Osteocyte (in vitro differentiated cells): ENCODE results near the gene ASCC1. TPM values are rescaled to one million over a fixed set of nuclear protein-coding genes. Genes with fewer than 3 reads are reported as not detected.

Experiments used
- DNase-seq: peaks from one replicate; pipeline ENCODE4 v3.0.0; 2021; ENCODE audit warnings: mixed read lengths; ENCODE audit not compliant: unreplicated experiment; ENCODE audit errors: extremely low spot score
- H3K27ac Mint-ChIP-seq: one replicate; pipeline ENCODE4 v1.8.0; 2021; ENCODE audit warnings: mild to moderate bottlenecking, mixed read lengths; ENCODE audit not compliant: unreplicated experiment
- H3K27me3 Mint-ChIP-seq: one replicate; pipeline ENCODE4 v1.8.0; 2021; ENCODE audit warnings: mixed read lengths; ENCODE audit not compliant: unreplicated experiment
- H3K36me3 Mint-ChIP-seq: one replicate; pipeline ENCODE4 v1.8.0; 2021; ENCODE audit warnings: mixed read lengths; ENCODE audit not compliant: unreplicated experiment
- H3K4me1 Mint-ChIP-seq: one replicate; pipeline ENCODE4 v1.8.0; 2021; ENCODE audit warnings: mixed read lengths; ENCODE audit not compliant: unreplicated experiment
- H3K4me3 Mint-ChIP-seq: one replicate; pipeline ENCODE4 v1.8.0; 2021; ENCODE audit warnings: mild to moderate bottlenecking, moderate library complexity, mixed read lengths; ENCODE audit not compliant: unreplicated experiment
- H3K9me3 Mint-ChIP-seq: one replicate; pipeline ENCODE4 v1.8.0; 2021; ENCODE audit warnings: mixed read lengths; ENCODE audit not compliant: unreplicated experiment
- total RNA-seq: library from RNA; stranded (reverse); gene quantifications from 2 replicates; pipeline ENCODE4 v1.2.1, GENCODE V29; 2021
- TF ChIP-seq, protein P1 (sequence below): fragments of 200-600 bp; sonication (generic); IDR thresholded peaks from 2 replicates; pipeline ENCODE4 v1.5.0; 2021; ENCODE audit warnings: antibody characterized with exemption, mild to moderate bottlenecking, moderate library complexity

ASCC1 gene
- total RNA-seq, 1 donor from 2014 or later = 39.1 TPM

DNA sequence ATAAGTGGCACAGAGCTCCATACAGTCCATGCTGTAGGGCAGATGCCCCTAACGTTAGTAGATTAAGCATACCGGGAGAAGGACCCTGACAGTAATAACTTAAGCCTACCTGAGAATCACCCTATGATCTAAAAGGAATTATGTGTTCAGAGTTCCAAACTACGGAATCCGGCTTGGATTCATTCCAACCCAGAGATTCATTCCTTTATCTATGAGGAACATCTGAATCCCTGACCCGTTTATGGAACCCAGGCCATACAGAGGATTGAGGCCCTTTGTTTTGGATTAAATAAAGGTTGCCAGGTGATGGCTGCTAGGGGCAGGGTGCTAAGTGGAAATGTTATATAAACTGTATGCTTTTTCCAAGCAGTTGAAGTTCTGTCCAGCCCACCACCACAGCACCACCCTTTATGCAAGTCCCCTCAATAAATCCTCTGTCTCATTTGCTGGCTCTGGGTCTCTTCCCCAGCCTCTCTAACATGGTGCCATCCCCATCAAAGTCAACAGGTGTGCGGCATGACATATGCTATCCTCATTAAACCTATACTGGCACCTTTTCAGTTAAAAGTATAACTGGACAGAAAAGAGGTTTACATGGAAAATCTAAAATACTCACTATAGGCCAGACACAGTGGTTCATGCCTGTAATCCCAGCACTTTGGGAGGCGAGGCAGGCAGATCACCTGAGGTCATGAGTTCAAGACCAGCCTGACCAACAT, 9.4 kb downstream of the ASCC1 start:
- H3K36me3 Mint-ChIP-seq = peaks cover 28% of the 10 kb centered on the region
- DNase-seq = no peak
- H3K27ac Mint-ChIP-seq = no peak overlapping the region
- TF ChIP-seq, protein P1, sequence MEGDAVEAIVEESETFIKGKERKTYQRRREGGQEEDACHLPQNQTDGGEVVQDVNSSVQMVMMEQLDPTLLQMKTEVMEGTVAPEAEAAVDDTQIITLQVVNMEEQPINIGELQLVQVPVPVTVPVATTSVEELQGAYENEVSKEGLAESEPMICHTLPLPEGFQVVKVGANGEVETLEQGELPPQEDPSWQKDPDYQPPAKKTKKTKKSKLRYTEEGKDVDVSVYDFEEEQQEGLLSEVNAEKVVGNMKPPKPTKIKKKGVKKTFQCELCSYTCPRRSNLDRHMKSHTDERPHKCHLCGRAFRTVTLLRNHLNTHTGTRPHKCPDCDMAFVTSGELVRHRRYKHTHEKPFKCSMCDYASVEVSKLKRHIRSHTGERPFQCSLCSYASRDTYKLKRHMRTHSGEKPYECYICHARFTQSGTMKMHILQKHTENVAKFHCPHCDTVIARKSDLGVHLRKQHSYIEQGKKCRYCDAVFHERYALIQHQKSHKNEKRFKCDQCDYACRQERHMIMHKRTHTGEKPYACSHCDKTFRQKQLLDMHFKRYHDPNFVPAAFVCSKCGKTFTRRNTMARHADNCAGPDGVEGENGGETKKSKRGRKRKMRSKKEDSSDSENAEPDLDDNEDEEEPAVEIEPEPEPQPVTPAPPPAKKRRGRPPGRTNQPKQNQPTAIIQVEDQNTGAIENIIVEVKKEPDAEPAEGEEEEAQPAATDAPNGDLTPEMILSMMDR = no peak
- H3K4me1 Mint-ChIP-seq = no peaks in the 10 kb centered on the region
- no peak overlapping the region for H3K4me3 Mint-ChIP-seq
- H3K27me3 Mint-ChIP-seq = no peaks in the 10 kb centered on the region
- H3K9me3 Mint-ChIP-seq = no peaks in the 10 kb centered on the region

DNA sequence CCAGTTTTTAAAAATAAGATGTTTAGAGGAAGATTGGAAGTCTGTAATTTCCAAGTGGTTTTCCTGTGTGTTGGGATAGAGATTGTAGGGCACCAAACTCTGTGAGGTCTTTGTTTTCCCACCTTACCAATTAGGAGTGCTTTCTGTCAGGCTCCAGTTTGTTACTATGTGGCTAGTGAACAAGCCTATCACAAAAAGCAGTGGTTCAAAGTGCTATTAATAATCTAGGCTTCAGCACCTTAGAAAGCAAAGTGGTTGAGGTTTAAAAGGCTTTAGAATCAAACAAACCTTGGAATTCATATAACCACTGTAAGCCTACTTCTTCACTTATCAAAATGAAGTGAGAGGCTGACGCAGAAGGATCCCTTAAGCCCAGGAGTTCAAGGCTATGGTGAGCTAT, 11.4 kb downstream of the ASCC1 start:
- no peaks in the 10 kb centered on the region for H3K27me3 Mint-ChIP-seq
- no peak overlapping the region for H3K4me3 Mint-ChIP-seq
- no peaks in the 10 kb centered on the region for H3K4me1 Mint-ChIP-seq
- H3K27ac Mint-ChIP-seq = no peak overlapping the region
- no peaks in the 10 kb centered on the region for H3K9me3 Mint-ChIP-seq
- H3K36me3 Mint-ChIP-seq = peaks cover 25% of the 10 kb centered on the region
- no peak for DNase-seq
- TF ChIP-seq, protein P1 = no peak

DNA sequence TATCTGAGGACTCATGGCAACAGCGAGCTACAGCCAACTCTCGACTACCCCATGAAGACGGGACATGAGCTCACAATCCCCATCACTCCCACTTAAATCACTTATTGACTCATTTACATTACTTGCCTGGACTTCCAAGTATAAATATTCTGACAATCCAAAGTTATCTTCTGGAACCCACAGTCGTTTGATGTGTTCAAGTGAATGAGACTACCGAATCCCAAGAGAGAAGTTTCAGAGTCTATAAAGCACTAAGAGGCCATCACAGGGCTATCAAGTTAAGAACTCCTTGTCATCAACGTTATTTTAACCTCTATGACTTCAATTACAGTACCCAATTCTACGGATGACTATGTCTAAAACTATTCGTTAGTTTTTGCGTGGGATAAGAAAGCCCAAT, 11.8 kb downstream of the ASCC1 start:
- H3K27ac Mint-ChIP-seq = no peak overlapping the region
- no peaks in the 10 kb centered on the region for H3K9me3 Mint-ChIP-seq
- no peak for DNase-seq
- TF ChIP-seq, protein P1 = no peak
- no peaks in the 10 kb centered on the region for H3K4me1 Mint-ChIP-seq
- no peak overlapping the region for H3K4me3 Mint-ChIP-seq
- no peaks in the 10 kb centered on the region for H3K27me3 Mint-ChIP-seq
- H3K36me3 Mint-ChIP-seq = peaks cover 27% of the 10 kb centered on the region

DNA sequence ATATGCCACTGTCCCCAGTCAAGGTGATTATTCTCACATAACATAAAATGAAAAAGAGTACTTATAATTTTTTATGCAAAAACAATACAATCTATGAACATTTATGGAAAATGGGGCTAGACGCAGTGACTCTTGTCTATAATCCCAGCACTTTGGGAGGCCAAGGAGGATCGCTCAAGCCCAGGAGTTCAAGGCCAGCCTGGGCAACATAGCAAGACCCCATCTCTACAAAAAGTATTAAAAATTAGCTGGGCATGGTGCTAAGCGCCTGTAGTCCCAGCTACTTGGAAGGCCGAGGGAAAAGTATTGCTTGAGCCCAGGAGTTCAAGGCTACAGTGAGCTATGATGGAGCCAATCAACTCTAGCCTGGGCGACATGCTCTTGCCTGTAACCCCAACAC, 14.8 kb downstream of the ASCC1 start:
- H3K9me3 Mint-ChIP-seq = no peaks in the 10 kb centered on the region
- H3K27ac Mint-ChIP-seq = no peak overlapping the region
- no peak for DNase-seq
- TF ChIP-seq, protein P1 = no peak
- no peak overlapping the region for H3K4me3 Mint-ChIP-seq
- peaks cover 3% of the 10 kb centered on the region for H3K4me1 Mint-ChIP-seq
- H3K27me3 Mint-ChIP-seq = no peaks in the 10 kb centered on the region
- H3K36me3 Mint-ChIP-seq = peaks cover 30% of the 10 kb centered on the region

DNA sequence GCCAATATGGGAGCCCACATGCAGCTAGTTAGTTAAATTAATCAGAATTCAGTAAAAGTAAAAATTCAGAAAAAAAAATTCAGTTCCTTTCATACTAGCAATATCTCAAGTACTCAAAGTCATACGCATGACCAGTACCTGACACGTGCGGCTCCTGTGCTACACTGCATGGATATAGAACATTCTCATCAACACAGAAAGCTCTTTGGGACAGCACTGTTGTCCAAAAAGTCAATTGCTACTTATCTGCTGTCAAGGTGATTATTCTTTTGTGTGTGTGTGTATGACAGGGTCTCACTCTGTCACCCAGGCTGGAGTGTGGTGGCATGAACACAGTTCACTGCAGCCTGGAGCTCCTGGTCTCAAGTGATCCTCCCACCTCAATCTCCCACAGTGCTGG, 15.2 kb downstream of the ASCC1 start:
- H3K27me3 Mint-ChIP-seq = no peaks in the 10 kb centered on the region
- DNase-seq = no peak
- H3K4me1 Mint-ChIP-seq = peaks cover 3% of the 10 kb centered on the region
- H3K4me3 Mint-ChIP-seq = no peak overlapping the region
- no peak overlapping the region for H3K27ac Mint-ChIP-seq
- peaks cover 32% of the 10 kb centered on the region for H3K36me3 Mint-ChIP-seq
- no peaks in the 10 kb centered on the region for H3K9me3 Mint-ChIP-seq
- TF ChIP-seq, protein P1 = no peak
